Left ventricle myocardium inferior (tissue), 1 donor: ENCODE results near the gene TMEM237. TPM values are rescaled to one million over a fixed set of nuclear protein-coding genes. Genes with fewer than 3 reads are reported as not detected.
A peak's percentile ranks its signal among the peaks of the same experiment; 100 is the strongest.

Source experiments
- DNase-seq: peaks from one replicate; pipeline ENCODE4 v3.0.0-alpha.2; 2020
- H3K27ac ChIP-seq: fragments of 200-600 bp; replicated peaks from 2 replicates; pipeline ENCODE4 v1.8.0; 2021
- H3K27me3 ChIP-seq: fragments of 200-600 bp; 2 replicates; pipeline ENCODE4 v1.8.0; 2021; ENCODE audit warnings: low read depth
- H3K36me3 ChIP-seq: fragments of 200-600 bp; 2 replicates; pipeline ENCODE4 v1.8.0; 2021
- H3K4me1 ChIP-seq: fragments of 200-600 bp; 2 replicates; pipeline ENCODE4 v1.8.0; 2021
- H3K4me3 ChIP-seq: fragments of 200-600 bp; 2 replicates; pipeline ENCODE4 v1.8.0; 2021; ENCODE audit warnings: mild to moderate bottlenecking, moderate library complexity
- H3K9me3 ChIP-seq: fragments of 200-600 bp; replicated peaks from 2 replicates; pipeline ENCODE4 v1.8.0; 2021
- intact Hi-C: fragments of 100-400 bp; cut with micrococcal nuclease; formaldehyde crosslinking; loops from one replicate; pipeline ENCODE4 v1.11.0; 2022
- total RNA-seq: library from RNA; stranded (reverse); fragmentation: NEBNext Ultra II Directional; extraction: Animal tissue kit (Norgen Biotek cat#: 25700); gene quantifications from one replicate; pipeline ENCODE4 v1.2.1, GENCODE V29; 2021
- TF ChIP-seq, protein P1 (sequence below): fragments of 200-600 bp; IDR thresholded peaks from 2 replicates; pipeline ENCODE4 v1.8.0; 2021; ENCODE audit warnings: antibody characterized with exemption, mild to moderate bottlenecking, borderline replicate concordance
- donor health status: DM: no; HTN: yes; CAD: no; lungs with severe emphysema.

The TMEM237 gene
- total RNA-seq, 1 donor from 2014 or later: 18.3 TPM

DNA sequence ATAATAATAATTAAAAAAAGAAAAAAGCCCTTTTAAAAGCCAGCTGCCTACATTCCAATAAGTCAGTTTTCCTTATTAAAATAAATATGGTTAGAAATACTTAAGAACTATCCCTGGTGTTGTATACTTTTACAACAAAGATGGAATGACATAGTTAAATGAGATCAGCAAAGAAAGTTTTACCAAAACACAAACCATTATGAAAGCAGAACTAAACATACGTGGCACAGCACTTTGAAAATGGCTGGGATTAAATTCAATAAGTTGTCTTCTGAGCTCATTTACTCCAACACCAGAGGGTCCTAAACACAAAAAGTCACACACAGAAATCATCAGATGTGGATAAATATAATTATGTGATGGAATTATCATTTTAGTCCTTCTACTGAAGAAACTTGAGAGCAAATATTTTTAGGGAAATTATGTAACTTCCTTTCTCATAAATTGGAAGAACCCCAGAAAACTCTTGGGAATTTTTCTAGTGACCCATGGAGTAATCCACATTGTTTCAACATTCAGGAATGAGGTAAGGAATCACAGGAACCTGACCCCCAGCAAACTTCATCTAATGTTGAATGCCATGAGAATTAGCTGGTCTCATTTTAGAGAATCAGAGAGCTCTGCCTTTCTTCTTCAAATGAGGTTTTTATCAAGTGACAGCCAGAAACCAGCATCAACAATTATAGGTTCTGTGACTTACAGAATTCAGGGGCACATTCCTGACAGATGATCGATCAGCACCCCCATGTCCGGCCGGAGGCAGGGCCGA, 11.5 kb upstream of the TMEM237 start:
- intact Hi-C loops: no loop called here
- Histone ChIP-seq H3K27me3 (no peaks in the 10 kb centered on the region), H3K9me3 (no peaks in the 10 kb centered on the region), H3K4me1 (no peaks in the 10 kb centered on the region), H3K27ac (no peak overlapping the region), H3K36me3 (no peaks in the 10 kb centered on the region), H3K4me3 (no peak overlapping the region)
- DNase-seq: no peak
- TF ChIP-seq, protein P1, sequence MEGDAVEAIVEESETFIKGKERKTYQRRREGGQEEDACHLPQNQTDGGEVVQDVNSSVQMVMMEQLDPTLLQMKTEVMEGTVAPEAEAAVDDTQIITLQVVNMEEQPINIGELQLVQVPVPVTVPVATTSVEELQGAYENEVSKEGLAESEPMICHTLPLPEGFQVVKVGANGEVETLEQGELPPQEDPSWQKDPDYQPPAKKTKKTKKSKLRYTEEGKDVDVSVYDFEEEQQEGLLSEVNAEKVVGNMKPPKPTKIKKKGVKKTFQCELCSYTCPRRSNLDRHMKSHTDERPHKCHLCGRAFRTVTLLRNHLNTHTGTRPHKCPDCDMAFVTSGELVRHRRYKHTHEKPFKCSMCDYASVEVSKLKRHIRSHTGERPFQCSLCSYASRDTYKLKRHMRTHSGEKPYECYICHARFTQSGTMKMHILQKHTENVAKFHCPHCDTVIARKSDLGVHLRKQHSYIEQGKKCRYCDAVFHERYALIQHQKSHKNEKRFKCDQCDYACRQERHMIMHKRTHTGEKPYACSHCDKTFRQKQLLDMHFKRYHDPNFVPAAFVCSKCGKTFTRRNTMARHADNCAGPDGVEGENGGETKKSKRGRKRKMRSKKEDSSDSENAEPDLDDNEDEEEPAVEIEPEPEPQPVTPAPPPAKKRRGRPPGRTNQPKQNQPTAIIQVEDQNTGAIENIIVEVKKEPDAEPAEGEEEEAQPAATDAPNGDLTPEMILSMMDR: no peak

DNA sequence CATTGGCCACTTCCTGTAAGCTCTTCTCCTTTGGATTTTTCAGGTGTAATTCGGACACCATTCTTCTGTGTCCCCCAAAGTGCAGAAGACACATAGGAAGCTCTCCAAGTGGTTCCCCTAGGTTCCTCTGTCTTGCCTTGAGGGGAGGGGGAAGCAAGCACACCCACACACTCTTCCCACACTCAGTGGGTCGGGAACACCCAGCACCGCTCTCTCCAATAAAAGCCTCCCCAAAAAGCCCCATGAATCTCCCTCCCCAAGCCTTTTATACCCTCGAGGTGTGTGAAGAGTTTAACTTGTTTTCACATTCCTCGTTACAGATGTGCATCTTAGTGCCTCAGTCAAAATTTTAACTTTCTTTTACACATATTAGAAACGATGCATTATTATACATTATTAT, 9.9 kb upstream of the TMEM237 start:
- DNase-seq: no peak
- no peaks in the 10 kb centered on the region for H3K4me1 ChIP-seq
- H3K27ac ChIP-seq: no peak overlapping the region
- intact Hi-C loops: no loop called here
- no peaks in the 10 kb centered on the region for H3K27me3 ChIP-seq
- no peaks in the 10 kb centered on the region for H3K36me3 ChIP-seq
- TF ChIP-seq, protein P1: no peak
- no peaks in the 10 kb centered on the region for H3K9me3 ChIP-seq
- no peak overlapping the region for H3K4me3 ChIP-seq

DNA sequence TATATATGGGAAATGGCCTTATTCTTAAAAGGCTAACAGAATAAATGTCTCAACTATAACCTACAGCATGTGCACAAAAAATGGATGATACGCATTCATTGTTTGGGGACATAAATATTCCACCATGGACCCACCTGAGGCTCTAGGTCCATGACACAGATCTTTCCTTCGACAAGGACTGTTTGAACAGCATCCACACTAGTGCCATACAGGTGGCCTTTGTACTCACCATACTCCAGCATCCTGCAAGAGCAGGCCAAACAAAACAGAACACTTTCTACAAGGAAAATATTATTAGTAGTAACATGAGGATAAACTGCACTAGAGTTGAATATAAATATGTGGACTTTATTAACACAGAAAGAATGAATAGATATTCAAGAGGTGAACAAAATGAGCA, 6.1 kb upstream of the TMEM237 start:
- Histone ChIP-seq H3K27ac (no peak overlapping the region), H3K27me3 (no peaks in the 10 kb centered on the region), H3K36me3 (no peaks in the 10 kb centered on the region), H3K9me3 (no peaks in the 10 kb centered on the region), H3K4me1 (no peaks in the 10 kb centered on the region), H3K4me3 (no peak overlapping the region)
- intact Hi-C loops: no loop called here
- TF ChIP-seq, protein P1: no peak
- no peak for DNase-seq

DNA sequence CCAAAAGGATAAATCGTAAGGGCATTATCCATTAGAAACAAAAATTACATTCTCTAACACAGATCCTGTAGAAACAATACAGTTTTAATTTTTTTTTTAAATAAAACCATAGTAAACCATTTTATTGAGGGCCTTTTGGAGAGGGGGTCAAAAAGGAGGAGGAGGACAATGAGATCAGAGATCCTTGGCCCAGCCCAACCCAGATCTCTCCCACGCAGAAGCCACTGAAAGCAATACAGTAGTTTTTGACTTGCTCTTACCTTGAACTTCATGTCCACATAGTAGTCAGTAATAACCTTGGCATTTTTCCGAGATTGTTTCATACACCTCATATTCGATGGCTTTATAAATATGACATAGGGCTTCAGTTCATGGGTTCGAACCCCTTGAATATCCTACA, 4.1 kb upstream of the TMEM237 start:
- no peak for DNase-seq
- Histone ChIP-seq H3K27ac (no peak overlapping the region), H3K27me3 (no peaks in the 10 kb centered on the region), H3K4me3 (no peak overlapping the region), H3K9me3 (no peaks in the 10 kb centered on the region), H3K4me1 (peaks cover 20% of the 10 kb centered on the region), H3K36me3 (no peaks in the 10 kb centered on the region)
- TF ChIP-seq, protein P1: no peak
- intact Hi-C loops: no loop called here

DNA sequence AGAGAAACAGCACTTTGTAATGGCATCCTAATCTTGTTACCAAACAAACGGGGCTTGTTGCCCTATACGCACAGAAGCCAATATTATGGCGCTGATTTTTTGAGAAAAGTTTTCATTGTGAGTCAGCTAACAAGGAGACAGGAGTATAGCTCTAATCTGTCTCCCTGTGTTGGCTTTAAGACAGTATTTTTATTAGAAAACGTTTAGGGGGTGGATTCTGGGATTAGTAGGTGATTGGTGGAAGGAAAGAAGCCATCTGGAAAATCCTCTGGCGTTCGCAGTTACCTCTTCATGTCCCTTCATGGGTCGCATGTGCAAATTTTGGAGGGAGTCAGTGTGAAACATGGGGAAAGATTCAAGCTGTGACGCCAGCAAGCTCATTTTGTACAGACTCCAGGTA, 698 bp upstream of the TMEM237 start:
- H3K27me3 ChIP-seq: no peaks in the 10 kb centered on the region
- no peaks in the 10 kb centered on the region for H3K9me3 ChIP-seq
- no peak for DNase-seq
- H3K4me3 ChIP-seq: peak overlapping the region; percentile 87
- TF ChIP-seq, protein P1: no peak
- intact Hi-C loops: no loop called here
- H3K27ac ChIP-seq: peak overlapping the region; percentile 92
- no peaks in the 10 kb centered on the region for H3K36me3 ChIP-seq
- peaks cover 27% of the 10 kb centered on the region for H3K4me1 ChIP-seq
